Activated CD8-positive, alpha-beta memory T cell treated with anti-CD3 and anti-CD28 coated beads, Interleukin-2, amount 50 U/mL, for 1 hour (primary cell): ENCODE results near the gene RAD18.

ENCODE experiments used
- DNase-seq: peaks from one replicate; pipeline ENCODE4 v3.0.0-alpha.2; 2020; ENCODE audit errors: extremely low read depth

Gene RAD18

GRCh38 chr3:8899876-8900460 is 63.3 kb downstream of the RAD18 start:
- no peak for DNase-seq

DNA sequence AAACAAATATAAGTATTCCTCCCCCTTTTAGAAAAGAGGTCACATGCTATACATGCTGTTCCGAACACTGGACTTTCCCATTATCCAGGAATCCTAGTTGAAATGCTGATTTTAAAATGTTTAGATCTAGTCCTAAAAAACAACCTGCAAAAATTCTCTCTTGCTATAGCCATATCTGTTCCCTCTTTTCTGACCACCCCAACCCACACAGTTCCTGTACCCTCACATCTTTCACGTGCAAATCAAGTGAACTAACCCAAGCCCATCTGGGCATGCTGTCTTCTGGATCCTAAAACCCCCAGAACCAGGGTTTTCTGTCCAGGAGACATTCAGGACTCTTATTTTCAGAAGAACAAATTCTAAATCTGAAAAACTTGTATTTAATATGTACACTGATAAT is 67.4 kb downstream of the RAD18 start:
- DNase-seq, result no peak

GRCh38 chr3:8893001-8893400 is 70.3 kb downstream of the RAD18 start:
- no peak for DNase-seq

DNA sequence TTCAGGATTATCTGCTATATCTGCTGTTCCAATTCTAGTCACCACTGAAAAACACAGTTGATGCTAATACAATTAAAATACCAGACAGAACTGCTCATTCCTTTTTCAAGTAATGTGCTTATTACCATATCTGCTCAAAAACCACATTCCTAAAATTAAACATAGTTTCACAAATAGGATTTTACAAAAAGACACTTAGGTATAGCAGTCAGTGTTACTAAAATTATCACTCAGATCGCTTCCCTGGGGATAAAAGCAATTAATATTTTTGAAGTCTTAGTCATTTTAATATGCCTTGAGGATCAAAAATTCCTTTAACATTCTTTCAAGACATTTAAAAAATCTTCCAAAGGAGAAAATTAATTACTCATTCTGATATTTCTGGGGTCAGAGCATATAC is 71.5 kb downstream of the RAD18 start:
- DNase-seq, result no peak

GRCh38 chr3:8891303-8891702 is 72.0 kb downstream of the RAD18 start:
- no peak for DNase-seq

- DNase-seq, result no peak
Measured at GRCh38 chr3:8888301-8888915, 74.9 kb downstream of the RAD18 start.

GRCh38 chr3:8887435-8888300 is 75.6 kb downstream of the RAD18 start:
- no peak for DNase-seq

GRCh38 chr3:8886546-8886945 is 76.7 kb downstream of the RAD18 start:
- DNase-seq, result no peak

DNA sequence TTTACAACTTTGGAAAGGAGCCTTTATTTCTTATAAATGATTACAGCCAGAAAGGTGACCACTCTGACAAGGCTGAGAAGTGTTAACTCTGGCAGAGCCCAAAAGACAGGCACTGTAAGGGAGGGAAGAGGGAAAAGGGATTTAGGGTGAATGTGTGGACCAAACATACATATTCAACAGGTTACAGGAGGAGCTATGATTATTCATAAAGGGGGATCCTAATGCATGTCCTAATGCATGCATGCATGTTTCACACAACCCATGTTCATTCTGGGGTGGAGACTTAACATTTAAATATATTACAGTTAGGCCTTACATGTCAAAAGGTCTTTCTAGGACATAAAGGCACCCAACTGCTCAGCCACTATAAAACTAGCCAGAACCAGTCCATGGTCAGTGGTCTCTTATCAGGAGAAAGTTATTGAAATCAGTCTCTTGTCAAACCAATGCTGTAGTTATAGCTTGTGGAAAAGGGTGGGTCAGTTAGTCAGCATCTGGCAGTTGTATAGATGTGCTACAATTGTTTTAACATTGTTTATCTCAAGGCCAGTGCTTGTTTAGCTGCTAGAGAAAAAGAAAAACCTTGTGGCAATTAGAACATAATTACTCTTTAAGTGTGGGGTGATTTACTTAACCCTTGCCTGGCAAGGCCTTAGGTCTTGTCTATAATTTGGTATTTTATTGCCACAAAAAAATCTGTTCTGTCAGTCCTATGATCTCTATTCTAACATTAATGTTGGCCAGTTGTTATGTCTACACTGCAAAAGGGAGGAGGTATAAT is 77.5 kb downstream of the RAD18 start:
- no peak for DNase-seq

DNA sequence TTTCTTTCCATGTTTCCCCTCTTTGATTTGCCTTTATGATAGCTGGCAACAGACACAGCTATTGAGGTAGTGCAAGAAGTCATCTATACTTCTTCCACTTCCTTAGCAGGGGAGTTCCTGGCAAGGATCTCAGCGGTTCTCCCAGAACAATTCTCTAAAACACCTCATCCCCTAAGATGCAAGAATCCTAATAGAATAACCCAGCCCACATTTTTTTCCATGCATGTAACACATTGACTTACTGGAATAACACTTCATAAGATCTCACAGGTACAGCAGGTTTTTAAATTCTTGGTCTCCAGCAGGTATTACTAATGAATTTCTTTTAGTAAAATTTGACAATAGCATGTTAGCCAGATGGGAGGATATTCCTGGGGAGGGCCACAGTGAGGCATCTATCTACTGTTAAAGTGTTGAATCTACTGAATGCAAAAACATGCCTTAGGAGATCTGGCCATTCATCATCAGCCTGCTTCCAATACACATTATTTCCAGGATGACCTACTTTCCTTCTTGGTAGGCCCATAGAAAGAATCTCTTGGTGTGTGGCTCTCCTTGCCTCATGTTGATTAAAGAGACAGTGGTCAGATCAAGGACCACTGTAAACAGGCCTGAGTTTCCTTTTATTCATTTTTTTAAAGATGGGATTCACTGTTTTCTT is 78.5 kb downstream of the RAD18 start:
- no peak for DNase-seq

DNA sequence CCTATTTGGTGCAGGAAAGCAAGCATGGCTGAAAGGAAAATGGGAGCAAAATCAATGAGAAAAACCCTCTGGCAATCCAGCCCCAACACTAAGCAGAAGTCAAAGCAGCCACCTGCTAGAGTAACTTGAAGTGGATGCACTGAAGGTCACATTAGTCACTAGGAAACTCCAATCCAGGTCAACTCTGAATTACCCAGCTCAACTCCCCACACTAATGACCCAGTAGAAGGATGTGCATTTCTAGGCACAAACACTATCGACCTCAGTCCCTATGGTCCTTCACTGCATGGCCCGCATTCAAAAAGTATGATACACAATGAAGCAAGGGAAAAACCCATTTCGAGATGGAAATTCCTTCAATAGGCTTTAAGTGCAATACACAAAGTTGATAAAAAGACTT is 80.6 kb downstream of the RAD18 start:
- DNase-seq, result no peak

DNA sequence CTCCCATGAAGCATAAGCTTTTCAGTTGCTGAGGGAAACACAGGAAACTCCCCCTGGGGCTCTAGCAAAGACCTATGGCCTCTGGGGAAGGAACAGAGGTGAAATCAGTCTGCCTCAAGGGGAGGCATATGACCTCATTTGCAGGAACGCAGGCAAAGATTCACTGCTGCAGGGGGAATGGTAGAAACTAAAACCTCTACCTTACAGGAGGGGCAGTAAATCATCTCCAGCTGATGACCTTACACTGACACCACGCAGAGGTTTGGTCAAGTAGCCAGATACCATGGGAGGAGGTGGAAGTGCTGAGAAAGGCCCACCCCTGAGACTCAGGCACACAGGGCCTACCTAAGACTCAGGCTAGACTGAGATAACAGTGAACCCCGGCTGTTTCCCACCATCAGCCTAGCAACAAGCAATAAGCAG is 81.1 kb downstream of the RAD18 start:
- no peak for DNase-seq

GRCh38 chr3:8879347-8879944 is 83.8 kb downstream of the RAD18 start:
- DNase-seq, result no peak

DNA sequence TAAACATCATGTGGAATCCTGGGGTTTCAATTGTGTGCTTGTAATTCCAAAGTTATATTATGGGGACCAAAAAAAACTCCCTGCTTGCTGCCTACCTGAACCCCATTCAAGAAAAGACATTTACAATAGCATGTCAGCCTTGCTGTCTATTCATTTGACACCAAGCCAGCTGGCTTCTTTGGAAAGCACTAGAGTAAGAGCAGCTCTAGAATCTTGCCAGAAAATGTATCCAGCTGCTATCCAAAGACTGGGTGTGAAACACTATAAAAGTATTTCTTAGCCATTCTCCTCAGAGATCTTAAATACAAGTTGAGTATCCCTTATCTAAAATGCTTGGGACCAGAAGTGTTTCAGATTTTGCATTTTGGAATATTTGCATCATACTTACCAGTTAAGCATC is 87.4 kb downstream of the RAD18 start:
- no peak for DNase-seq

DNA sequence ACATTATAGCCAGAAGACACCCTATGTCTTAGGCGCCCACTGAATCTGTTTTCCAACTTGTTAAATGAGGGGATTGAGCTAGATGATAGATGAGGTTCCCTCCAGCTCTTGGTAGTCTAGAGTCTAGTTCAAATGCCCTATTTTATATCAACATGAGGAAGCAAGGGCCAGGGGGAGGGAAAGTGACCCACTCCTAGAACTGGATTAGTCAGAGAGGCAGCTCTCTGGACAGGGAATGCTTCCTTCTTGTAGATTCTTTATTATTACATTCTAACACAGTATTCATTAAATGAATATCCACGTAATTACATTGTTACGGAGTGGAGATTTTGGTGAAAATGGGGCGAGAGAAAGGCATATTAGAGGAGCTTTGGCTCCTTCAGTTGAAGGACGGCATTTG is 89.5 kb downstream of the RAD18 start:
- no peak for DNase-seq

DNA sequence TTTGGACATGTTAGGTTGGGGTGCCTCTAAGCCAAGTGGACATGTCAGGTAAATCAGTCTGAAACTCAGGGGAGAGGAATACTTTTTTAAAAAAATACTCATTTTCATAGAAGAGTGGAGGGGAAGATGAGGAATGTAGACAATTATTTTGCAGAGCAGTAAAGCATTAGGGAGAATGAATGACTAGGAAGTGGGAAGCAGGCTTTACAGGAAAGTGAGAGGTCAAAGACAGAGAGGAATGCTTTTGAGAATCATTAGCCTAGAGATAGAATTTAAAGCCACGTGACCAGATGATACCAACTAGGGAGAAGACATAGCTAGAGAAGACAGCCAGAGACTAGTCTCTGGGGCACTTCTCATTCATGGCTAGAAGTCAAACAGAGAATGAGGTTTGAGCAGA is 91.0 kb downstream of the RAD18 start:
- DNase-seq, result no peak

GRCh38 chr3:8871306-8871705 is 92.0 kb downstream of the RAD18 start:
- no peak for DNase-seq

- no peak for DNase-seq
Measured at GRCh38 chr3:8870134-8870533, 93.1 kb downstream of the RAD18 start.

DNA sequence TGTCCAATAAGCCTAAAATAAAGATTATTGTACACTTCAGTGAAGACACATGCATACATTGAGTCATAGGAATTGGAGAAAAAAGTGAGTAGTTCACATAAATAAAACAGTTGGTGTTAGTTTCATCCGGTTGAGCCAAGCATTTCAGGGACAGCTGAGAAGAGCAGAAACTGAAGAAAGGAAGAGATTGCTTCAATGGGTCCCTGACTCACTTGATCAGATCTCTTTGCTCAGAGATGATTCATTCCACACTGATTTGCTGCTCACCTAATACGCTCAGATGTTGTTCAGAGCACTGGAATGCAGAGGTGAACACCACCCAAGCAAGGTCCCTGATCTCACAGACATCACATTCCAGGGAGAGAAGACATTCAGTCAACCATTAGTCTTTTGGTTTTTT is 93.7 kb downstream of the RAD18 start:
- DNase-seq, result no peak

DNA sequence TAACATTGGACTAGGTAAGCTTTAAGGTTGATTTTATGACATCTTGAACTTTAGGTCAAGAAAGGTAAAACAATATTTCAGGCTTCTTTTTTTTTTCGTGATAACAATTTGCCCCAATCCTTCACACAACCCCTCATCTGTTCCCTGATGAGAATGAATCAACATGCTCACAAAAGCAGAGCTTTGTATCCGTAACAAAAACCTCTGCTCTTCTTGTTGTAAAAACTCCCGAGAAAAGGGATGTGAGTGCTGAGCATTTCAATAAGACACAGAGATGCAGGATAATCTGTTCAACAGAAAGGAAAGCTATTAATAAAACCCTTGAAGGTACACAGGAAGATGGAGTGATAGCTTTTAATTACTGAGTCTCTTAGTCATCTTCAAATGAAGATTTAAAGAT is 94.3 kb downstream of the RAD18 start:
- no peak for DNase-seq

- no peak for DNase-seq
Measured at GRCh38 chr3:8867646-8868045, 95.6 kb downstream of the RAD18 start.
